ENCODE measurements around the gene SLX4IP. TPM values are rescaled to one million over a fixed set of nuclear protein-coding genes. Genes with fewer than 3 reads are reported as not detected.

Gene SLX4IP
- polyA plus RNA-seq, 10 donors: 3.0 to 6.3 (median 4.2) TPM

DNA sequence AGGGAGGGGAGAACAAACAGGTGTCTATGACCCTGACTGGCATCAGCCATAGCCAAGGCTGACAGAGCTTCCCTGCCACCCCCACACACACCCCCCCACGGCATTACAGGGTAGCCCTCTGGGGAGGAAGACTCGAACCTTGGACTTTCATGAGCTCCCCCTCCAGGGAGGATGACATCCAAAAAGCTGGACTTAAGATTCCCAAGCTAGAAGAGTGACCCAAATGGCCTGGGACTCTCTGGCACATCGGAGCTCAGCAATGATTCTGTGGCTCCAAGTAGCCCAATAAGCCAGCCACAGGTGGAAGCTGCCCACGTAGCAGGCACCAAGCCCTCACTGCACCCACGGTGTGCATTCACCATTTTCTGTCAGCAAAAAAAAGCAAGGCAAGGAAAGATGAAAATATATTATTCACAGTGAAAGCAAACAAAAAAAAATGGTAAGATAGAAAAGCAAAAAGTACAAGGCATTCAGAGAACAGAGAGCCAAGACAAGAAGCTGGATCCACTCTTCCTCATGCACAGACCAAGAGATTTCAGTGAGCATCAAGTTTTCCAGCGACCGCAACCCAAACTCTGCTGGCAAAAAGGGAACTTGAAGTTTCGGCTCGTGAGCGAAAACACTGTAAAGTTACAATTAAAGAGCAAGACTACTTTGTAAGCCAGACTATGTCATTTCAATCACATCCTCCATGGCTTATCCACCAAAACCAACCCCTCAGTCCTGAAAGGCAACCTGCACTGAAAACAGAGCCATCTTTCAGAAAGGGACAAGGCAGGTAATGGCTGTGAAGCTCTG is 227.8 kb downstream of the SLX4IP start:
- no peak for DNase-seq

DNA sequence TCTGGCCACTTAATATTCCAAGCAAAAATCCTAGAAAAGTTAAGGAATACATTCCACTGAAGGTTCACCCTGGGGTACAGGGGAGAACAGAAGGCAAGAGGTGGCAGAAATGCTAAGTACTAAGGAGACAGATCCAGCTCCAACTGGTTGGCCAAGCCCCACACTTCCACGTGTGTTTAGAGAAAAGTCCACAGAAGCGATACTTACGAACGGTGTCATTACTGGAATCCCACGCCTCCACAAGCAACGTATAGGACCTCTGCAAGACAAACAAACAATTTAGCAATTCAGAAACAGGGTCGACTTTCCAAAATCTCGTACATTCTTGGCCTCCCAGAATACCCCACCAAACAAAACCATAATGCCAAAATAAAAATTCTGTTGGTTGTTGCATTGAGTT is 228.7 kb downstream of the SLX4IP start:
- DNase-seq: no peak

DNA sequence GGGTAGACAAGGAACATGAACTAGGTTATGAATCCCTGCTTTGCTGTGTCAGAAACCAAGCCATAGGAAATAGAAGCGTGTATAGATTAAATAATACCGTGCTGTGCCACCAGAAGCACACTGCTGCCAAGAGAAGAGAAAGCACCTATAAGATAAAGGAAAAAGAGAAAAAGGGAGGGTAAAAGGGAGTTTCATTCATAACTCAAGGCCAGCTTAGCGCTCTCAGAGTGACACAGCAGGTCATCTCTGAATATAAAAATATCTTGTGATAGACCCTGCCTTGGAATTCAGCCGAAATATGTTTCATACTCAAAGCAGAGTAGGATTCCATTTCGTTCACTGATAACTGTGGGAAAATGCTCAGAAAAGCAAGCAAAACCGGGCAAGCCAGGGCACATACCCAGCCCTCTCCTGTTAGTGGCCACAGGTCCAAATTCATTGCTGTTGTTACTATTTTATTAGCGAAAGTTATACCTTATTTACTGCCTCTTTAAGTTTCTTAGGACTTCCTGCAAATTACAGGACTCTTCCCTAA is 230.0 kb downstream of the SLX4IP start:
- no peak for DNase-seq

GRCh38 chr20:10665791-10666190 is 230.7 kb downstream of the SLX4IP start:
- DNase-seq: no peak

DNA sequence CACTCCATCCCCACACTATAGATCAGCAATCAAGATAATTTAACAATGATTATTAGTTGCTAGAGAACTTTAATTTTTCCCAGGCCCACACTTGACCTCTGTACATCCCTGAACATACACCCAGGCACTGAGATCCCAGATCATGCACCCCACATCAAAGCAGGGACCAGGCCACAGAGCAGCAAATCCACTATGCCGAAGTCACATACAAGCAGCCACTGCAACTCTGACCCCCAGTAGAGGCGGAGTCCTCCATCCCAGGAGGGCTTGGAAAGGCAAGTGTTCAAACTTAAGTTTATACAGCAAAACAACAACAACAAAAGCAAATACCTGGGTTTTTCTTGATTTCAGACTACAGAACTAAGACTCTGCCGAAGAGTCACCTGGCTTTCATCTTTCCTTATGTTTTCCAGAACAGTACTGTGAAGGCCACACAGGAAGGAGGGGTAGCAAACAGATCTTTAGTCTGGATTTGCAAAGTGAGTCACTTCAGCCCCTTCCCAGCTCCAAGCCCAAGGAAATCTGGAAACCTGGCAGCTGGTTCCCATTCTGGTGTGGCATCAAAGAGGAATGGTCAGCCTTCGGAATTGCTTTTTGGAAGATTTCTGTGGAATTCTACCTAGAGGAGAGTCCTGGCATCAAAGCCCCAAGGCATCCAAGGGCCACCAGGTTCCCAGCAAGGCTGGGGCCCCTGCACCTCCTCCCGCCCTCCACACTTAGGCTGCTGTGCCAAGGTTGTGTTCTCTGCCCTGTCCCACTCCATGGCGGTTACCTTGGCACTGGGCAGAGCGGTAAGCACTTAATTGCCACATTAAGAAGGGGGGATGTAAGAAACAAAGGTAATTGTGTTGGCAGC is 231.3 kb downstream of the SLX4IP start:
- no peak for DNase-seq

DNA sequence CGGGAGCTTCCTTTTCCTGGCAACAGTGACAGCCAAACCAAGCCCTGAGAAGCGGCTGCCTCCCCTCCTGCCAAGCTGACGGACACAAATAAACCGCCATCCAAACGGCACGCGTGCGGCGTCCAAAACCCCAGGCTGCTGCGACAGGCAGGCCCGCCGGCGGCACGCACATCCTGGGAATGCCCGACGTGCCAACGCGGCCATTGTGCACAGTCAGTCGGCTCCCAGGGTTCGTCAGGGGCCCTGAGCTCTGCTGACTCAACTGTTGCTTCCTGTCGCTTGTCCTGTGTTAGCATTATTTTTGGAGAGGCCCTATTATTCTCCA is 231.9 kb downstream of the SLX4IP start:
- no peak for DNase-seq

- DNase-seq: no peak
Measured at GRCh38 chr20:10667560-10668167, 232.6 kb downstream of the SLX4IP start.

- DNase-seq: no peak
Measured at GRCh38 chr20:10668677-10669368, 233.7 kb downstream of the SLX4IP start.

- no peak for DNase-seq
Measured at GRCh38 chr20:10669843-10670446, 234.8 kb downstream of the SLX4IP start.

DNA sequence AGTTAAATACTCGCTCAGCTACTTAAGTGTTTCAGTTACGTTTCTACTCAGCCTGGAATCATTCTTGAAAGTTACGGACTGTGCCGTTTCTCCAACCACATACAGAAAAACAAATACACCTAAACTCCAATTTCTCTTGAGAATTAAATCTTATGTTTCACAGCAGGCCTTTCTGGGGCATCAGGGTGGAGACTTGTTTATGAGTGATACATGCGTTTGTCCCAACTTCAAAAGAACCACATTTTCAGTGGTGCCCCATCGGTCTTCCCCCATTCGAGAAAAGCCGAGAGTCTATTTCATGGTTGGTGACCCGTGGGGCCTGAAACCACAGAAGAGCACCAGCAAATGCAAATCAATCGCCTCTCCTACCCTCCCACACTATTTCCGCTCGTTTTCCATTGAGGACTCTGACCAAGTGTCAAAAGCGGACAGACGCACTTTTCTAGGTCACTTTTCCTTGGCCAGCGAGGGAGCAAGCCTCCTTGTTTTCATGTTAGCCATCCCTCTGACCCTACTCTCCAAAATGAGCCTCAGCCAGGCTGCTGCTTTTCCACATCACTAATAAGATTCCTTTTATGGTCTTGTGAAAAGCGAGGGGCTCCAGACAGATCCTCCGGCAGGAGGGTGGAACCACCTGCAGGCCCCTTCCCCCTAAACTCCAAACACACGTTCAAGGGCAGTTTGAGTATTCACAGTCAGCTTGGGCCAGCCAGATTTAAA is 235.6 kb downstream of the SLX4IP start:
- DNase-seq: peak in 1 of 3 donors; percentile 51

DNA sequence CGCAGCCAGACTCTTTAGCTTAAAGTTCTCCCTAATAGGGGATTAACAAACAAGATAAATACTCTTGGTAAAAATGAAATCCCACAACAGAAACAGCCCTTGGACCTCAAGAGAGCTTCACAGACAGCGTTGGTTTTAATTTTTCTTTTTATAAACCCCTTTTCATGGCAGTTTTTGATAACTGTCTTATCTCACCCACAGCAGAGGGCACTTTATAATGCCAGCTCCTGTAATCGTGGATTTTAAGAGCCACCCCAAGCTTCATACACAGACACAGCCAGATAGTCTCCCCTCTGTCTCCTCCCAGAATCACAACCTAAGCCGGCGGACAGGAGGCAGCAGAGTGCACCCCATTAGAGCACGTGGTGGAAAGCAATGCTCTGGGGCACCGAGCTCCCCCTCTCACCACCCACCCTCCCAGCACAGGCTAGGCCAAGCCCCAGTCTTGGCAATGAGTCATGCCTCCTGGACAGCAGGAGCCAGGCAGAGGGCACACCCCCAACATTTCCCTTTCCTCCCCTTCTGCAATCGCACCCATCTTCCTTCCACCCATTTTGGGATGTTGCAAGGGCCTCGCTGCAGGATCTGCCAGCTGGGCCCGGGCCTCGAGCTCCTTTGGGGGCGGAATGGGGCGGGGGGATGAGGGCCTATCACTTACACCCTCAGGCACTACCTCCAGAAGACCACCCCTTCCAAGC is 236.3 kb downstream of the SLX4IP start:
- DNase-seq: peak; percentile 77 to 92 (median 78)

DNA sequence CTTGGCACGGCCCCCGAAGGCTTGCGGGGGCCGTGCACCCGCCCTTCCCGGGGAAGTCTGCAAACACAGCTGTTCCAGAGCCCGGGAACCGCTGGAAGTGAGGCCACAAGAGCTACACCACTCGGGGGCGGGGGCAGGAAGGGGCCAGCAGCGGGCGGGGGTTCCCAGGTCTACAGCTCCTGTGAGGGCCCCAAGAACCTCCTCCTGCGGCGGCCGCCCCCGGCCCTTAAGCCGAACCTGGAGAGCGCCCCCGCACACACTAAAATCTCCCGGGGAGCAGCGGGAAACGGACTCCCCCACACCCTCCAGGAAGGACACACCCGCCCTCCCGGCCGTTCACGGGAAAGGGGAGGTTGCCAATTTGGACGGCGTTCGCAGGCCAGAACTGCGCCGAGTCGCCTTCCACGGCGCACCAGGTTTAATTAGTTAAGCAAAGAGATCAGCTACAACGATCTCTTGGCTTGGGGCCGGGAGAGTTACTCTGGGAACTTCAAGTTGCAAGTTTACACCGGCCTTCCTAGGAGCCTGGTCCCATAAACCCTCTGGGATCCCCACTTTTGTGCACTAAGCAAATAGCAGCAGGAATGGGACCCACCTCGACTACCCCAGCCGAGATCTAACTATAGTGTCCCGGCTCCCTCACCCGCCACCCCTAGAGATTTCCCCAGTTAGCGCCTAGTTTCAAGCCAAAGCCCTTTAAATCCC is 237.0 kb downstream of the SLX4IP start:
- peak; percentile 29 to 90 (median 80) for DNase-seq

DNA sequence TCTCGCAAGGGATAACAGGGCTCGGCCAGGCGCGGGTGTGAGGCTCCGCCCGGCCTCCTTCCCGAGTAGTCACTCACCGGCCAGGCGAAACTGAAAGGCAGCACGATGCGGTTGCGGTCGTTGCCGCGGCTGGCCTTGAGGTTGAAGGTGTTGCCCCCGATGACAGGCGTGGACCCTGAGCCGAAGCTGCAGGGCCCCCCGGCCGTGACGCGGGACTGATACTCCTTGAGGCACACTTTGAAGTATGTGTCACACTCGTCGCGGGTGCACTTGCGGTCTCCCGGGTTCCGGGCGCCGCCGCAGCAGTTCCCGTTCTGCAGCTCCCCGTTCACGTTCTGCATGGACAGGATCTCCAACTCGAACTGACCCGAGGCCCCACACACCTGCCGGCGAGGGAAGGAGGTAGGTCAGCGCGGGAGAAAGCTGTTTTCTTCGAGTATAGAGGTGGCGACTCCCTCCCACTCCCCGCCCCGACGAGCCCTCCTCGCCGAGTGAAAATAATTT is 237.6 kb downstream of the SLX4IP start:
- DNase-seq: peak in 2 of 3 donors; percentile 56 to 86

DNA sequence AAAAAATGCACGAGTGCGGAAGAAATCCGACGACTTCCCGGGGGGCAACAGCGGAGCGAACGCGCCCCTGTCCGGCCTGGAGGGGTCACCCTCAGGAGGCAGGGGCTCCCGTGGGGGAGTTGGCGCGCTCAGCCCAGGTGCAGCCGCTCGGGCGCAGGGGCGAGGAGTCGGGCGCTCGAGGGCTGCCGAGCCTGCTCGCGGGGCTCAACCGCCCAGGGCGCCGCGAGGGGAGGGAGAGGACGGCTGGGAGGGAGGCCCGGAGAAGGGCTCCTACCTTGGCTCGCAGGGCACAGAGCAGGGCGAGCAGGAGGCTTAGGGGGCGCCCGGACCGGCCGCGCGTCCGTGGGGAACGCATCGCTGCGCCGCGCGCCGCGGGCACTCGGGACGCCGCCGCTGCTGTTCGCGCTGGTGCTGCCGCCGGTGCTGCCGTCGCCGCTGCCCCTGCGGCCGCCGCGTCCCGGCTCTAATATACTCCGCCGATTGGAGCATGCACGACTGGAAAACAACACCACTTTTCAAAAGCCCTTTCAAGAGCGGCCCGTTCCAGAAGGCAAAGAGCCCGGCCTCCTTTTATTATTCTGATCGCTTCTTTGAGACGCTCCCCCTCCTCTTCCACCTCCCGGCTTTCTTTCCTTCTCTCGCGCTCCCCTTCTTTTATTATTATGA is 238.2 kb downstream of the SLX4IP start:
- DNase-seq: peak in 1 of 3 donors; percentile 76

- peak; percentile 95 to 98 (median 97) for DNase-seq
Measured at GRCh38 chr20:10673842-10674683, 239.0 kb downstream of the SLX4IP start, which contains the start of gene JAG1. TSS of gene JAG1 (minus strand) at chr20:10673999. CDS start at chr20:10673530, 469 bp downstream.

GRCh38 chr20:10674684-10675449 is 239.8 kb downstream of the SLX4IP start:
- DNase-seq: peak; percentile 59 to 94 (median 84)

All from muscle of back (tissue), 11 donors.